ENCODE results near the gene TSFM.

- TF ChIP-seq CTCF (IDR thresholded peaks at IDR 0.05; ENCODE audit: low read length) (no peak), EZH2 (IDR thresholded peaks at IDR 0.05; ENCODE audit: borderline replicate concordance, low read length) (no peak)
Observed at GRCh38 chr12:57741413-57741789, 41.2 kb upstream of the TSFM start.

Measured in OCI-LY1 (cell line).